ENCODE measurements around the gene COQ6. TPM values are rescaled to one million over a fixed set of nuclear protein-coding genes. Genes with fewer than 3 reads are reported as not detected.

The COQ6 gene
- total and polyA plus RNA-seq, 8 donors, result 5.1 to 19.8 (median 7.0) TPM

- H3K4me3 ChIP-seq, result no peak overlapping the region
- peaks cover 0 to 10% (median 5%) of the 10 kb centered on the region in 3 donors for H3K36me3 ChIP-seq
- no peak for TF ChIP-seq CTCF (IDR thresholded peaks at IDR 0.05)
- H3K9me3 ChIP-seq, result no peaks in the 10 kb centered on the region
- no peak overlapping the region for H3K27ac ChIP-seq
- WGBS, 2 donors, result 96% methylated on average over 2 of the region's 2 CpGs
- H3K27me3 ChIP-seq, result no peaks in the 10 kb centered on the region
- H3K4me1 ChIP-seq, result peaks cover 0 to 5% (median 0%) of the 10 kb centered on the region in 3 donors
- DNase-seq (no peak), ATAC-seq (no peak), FAIRE-seq (no peak)
- intact Hi-C loops (cut with DNase I), result no loop called here
Measured at GRCh38 chr14:73937012-73937411, 13.1 kb upstream of the COQ6 start.

GRCh38 chr14:73942180-73942579, 7.9 kb upstream of the COQ6 start:
- no peak for ATAC-seq
- Histone ChIP-seq H3K27me3 (no peaks in the 10 kb centered on the region), H3K4me1 (peaks cover 7 to 10% (median 8%) of the 10 kb centered on the region in 3 donors), H3K4me3 (no peak overlapping the region), H3K9me3 (no peaks in the 10 kb centered on the region), H3K36me3 (no peaks in the 10 kb centered on the region), H3K27ac (no peak overlapping the region)
- FAIRE-seq, result no peak
- DNase-seq, result no peak
- intact Hi-C loops (cut with DNase I), result no loop called here
- TF ChIP-seq CTCF (IDR thresholded peaks at IDR 0.05), result no peak
- 94 to 96% methylated on average over 7 of the region's 7 CpGs for WGBS, 2 donors

GRCh38 chr14:73943083-73943482, 7.0 kb upstream of the COQ6 start:
- no peaks in the 10 kb centered on the region for H3K9me3 ChIP-seq
- DNase-seq, result no peak
- no peak for FAIRE-seq
- no peak for TF ChIP-seq CTCF (IDR thresholded peaks at IDR 0.05)
- no peak overlapping the region for H3K4me3 ChIP-seq
- peaks cover 7 to 10% (median 8%) of the 10 kb centered on the region in 3 donors for H3K4me1 ChIP-seq
- H3K27ac ChIP-seq, result no peak overlapping the region
- peak in 3 of 4 donors; percentile 9 to 58 (median 14) for ATAC-seq
- intact Hi-C loops (cut with DNase I), result no loop called here
- H3K27me3 ChIP-seq, result no peaks in the 10 kb centered on the region
- 61 to 63% methylated on average over 4 of the region's 4 CpGs for WGBS, 2 donors
- no peaks in the 10 kb centered on the region for H3K36me3 ChIP-seq

GRCh38 chr14:73944432-73945158, 5.5 kb upstream of the COQ6 start:
- H3K36me3 ChIP-seq, result no peaks in the 10 kb centered on the region
- H3K9me3 ChIP-seq, result no peaks in the 10 kb centered on the region
- TF ChIP-seq CTCF (IDR thresholded peaks at IDR 0.05), result no peak
- no peak for FAIRE-seq
- peaks cover 7 to 11% (median 10%) of the 10 kb centered on the region in 3 donors for H3K4me1 ChIP-seq
- DNase-seq, result peak; percentile 23 to 78 (median 52)
- 60 to 72% methylated on average over 17 of the region's 17 CpGs for WGBS, 2 donors
- H3K4me3 ChIP-seq, result no peak overlapping the region
- H3K27me3 ChIP-seq, result no peaks in the 10 kb centered on the region
- peak overlapping the region in 2 of 4 donors; percentile 41 to 47 for H3K27ac ChIP-seq
- intact Hi-C loops (cut with DNase I), result no loop called here
- peak; percentile 52 to 79 (median 64) for ATAC-seq

- Histone ChIP-seq H3K4me3 (no peak overlapping the region), H3K9me3 (no peaks in the 10 kb centered on the region), H3K36me3 (no peaks in the 10 kb centered on the region), H3K27ac (peak overlapping the region in 2 of 4 donors; percentile 41 to 52), H3K27me3 (no peaks in the 10 kb centered on the region), H3K4me1 (peaks cover 7 to 11% (median 10%) of the 10 kb centered on the region in 3 donors)
- intact Hi-C loops (cut with DNase I), result no loop called here
- WGBS, 2 donors, result 16 to 25% methylated on average over 4 of the region's 4 CpGs
- TF ChIP-seq CTCF (IDR thresholded peaks at IDR 0.05), result no peak
- ATAC-seq (peak; percentile 21 to 65 (median 34)), FAIRE-seq (peak; percentile 5), DNase-seq (peak in 4 of 6 donors; percentile 45 to 65 (median 59))
Measured at GRCh38 chr14:73945159-73945670, 4.9 kb upstream of the COQ6 start.
